ENCODE measurements around the gene RASGRP3.

Gene RASGRP3

GRCh38 chr2:33518929-33519328, 42.5 kb downstream of the RASGRP3 start:
- in situ Hi-C loops (cut with HindIII; ENCODE audit: low sequenced_read_pairs): no loop called here

GRCh38 chr2:33521791-33522281, 45.4 kb downstream of the RASGRP3 start:
- in situ Hi-C loops (cut with HindIII; ENCODE audit: low sequenced_read_pairs): no loop called here

DNA sequence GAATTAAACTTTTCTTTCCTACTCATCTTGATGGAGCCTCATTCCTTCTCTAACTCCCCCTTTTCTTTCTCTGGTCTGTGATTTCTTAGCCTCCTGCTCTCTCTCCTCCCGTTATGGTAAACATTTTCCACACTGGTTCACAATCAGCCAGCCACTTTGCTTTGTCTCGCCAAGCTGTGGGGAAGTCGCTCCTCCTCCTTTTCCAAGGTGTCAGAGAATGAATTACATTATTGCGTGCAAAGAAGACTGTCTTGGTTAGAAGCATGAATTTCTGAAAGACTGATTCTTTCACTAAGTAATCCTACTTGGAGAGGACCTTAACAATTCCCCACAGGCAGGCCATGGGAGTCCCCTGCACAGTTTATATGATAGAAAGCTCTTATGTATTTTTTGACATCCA, 46.1 kb downstream of the RASGRP3 start:
- in situ Hi-C loops (cut with HindIII; ENCODE audit: low sequenced_read_pairs): no loop called here

DNA sequence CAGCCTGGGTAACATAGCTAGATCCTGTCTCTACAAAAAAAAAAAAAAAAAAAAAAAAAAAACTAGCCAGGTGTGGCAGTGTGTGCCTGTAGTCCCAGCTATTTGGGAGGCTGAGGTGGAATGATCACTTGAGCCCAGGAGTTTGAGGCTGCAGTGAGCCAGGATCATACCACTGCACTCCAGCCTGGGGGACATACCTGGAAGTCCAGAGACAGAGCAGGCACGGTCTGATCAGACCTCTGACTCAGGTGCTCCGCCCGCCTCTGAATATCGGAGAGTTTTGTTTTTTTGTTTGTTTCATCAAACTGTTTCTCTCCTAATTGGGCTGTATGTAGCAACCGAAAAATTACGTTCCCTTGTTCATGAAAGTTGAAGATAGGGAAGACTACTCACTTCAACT, 49.2 kb downstream of the RASGRP3 start:
- in situ Hi-C loops (cut with HindIII; ENCODE audit: low sequenced_read_pairs): no loop called here

GRCh38 chr2:33526132-33526531, 49.7 kb downstream of the RASGRP3 start:
- in situ Hi-C loops (cut with HindIII; ENCODE audit: low sequenced_read_pairs): no loop called here

GRCh38 chr2:33526921-33527320, 50.5 kb downstream of the RASGRP3 start:
- in situ Hi-C loops (cut with HindIII; ENCODE audit: low sequenced_read_pairs): no loop called here

DNA sequence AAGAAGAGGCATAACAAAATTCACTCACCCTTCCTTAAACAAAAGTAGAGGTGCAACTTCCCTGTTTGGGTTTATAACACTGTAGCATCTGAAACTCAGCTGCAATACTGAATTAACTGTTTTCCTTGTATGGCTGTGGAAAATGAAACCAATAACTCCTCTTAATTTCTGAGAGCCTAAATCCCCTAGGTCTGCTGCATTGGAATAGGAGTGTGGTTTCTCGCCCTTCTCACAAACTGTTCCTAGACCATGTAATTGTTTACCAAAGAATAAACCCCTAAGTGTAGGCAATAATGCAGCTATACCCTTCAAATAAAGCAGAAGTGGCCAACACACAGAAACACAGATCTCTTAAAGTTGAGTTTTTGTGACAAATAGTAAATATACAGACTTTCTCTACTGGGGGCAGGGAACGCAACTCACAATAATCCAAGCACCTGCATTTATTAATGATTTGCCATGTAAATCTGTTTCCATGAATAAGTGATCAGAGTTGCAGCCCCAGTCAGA, 52.0 kb downstream of the RASGRP3 start:
- in situ Hi-C loops (cut with HindIII; ENCODE audit: low sequenced_read_pairs): no loop called here

DNA sequence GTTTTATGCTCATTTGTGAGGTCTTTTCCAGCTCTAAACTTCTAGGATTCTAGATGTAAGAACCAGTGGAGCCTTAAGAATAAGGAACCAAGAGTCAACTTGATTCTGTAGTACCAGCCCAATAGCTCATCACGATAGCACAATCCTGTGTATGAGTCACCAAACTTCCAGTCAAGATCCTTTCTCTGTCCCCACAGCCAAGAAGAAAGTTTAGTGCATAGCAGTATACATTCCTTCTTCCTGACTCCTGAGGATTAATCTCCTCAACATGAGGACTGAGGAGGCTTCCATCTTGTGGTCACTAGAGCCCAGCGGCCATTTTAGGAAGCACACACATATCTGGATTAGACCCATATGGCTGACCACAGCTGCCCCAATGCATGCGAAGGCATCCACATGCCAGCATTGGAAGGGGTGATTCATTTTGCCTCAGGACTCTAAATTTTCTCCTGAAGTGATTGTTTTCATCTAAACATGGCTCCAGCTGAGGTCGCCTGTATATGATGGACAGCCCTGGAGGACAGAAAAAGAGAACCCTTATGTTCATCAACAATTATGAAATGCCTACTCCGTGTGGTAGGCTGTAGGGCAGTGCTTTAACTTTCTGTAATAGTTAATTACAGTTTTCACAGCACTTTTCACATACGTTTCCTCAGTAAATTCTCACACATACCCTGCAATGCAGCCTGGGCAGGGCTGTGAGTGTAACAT, 53.5 kb downstream of the RASGRP3 start:
- in situ Hi-C loops (cut with HindIII; ENCODE audit: low sequenced_read_pairs): no loop called here

DNA sequence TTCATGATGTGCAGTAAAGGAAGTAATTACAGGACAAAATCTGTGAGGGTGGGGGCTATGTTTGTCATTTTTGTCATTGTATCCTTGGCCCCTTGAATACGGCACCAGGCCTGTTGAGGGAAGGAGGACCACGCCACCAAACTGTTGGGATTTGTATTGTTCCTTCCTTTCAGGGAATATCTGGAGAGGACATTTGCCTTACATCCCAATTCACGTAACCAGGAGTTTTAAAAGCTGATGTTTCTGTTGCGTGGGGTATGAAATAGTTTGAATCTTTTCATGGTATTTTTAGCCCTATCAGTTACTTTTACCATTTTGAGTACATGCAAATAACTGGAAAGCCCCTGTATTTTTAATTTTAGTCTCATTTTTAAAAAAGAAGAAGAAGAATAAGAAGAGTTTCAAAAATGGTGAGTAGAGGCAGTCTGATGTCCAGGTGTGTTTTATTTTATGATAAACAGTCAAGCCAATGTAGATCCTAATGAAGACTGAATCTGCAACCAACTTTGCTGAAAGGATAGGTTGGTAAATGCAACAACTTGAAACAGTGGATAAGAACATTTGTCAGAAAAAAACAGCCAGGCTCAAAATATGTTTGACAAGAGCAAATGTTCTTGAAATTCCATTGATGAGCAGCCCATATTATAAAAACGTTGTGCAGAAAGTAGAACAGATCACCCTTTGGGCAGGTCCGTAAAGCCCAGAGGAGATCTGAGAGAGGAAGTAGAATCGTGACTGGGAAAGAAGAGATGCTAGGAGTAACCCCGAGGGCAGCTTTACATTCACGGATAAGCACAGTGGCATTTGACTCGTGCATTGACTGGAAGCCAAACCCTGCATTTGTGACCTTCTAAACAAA, 54.5 kb downstream of the RASGRP3 start:
- in situ Hi-C loops (cut with HindIII; ENCODE audit: low sequenced_read_pairs): no loop called here

GRCh38 chr2:33531549-33532059, 55.2 kb downstream of the RASGRP3 start:
- in situ Hi-C loops (cut with HindIII; ENCODE audit: low sequenced_read_pairs): no loop called here

DNA sequence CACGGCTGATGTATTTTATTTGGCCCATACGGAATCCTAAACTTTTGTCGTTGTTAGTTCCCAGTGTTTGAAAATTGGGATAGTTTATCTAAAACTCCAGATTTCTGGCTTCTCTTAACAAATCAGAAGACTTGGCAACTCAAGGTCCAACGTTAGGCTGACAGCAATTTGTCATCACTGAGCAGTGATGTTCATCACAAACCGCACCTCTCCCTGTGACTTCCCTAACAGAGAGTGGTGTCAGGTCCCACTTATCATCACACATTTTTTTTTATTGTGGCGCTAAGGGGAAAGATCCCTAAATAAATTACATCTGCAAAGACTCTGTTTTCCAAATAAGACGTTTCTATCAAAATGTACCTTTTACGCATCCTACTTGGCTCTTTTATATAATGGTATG, 55.7 kb downstream of the RASGRP3 start:
- in situ Hi-C loops (cut with HindIII; ENCODE audit: low sequenced_read_pairs): no loop called here

DNA sequence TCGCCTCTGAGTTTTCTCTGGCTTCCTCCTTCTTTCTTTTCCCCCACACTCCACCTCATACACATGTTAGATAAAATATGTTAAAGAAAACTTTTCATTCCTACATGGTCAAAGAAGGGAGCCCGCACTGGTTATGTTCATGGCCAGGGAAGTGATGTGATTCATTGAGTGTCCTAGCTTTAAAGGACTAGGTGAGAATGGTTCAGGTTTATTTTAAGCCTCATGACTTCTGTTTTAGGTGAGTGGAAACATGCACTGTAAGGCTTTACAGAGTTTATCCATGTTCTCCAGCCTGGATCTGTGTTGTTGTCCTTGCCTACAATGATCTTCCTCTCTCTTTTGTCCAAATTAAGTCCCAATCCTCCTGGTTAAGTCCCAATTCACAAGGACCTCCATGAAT, 56.5 kb downstream of the RASGRP3 start:
- in situ Hi-C loops (cut with HindIII; ENCODE audit: low sequenced_read_pairs): no loop called here

GRCh38 chr2:33535421-33535820, 59.0 kb downstream of the RASGRP3 start:
- in situ Hi-C loops (cut with HindIII; ENCODE audit: low sequenced_read_pairs): no loop called here

DNA sequence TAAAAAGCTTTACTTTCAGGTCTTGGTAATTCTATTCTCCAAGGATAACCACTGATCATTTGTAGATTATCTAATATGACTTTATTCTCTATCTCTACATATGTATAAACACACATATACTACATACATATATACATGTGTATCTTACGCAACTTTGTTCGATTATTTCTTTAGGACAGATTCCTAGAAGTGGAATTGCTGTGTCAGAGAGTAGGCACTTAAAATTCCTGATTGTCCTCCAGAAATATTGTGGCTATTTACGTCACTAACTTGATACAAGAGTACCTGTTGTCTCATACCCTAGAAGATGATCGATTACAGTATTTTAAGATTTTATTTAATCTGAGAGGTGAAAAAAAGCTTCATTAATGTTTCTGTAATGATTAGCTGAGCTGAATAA, 64.8 kb downstream of the RASGRP3 start:
- in situ Hi-C loops (cut with HindIII; ENCODE audit: low sequenced_read_pairs): no loop called here

- in situ Hi-C loops (cut with HindIII; ENCODE audit: low sequenced_read_pairs): no loop called here
Measured at GRCh38 chr2:33550206-33550605, 73.8 kb downstream of the RASGRP3 start.

DNA sequence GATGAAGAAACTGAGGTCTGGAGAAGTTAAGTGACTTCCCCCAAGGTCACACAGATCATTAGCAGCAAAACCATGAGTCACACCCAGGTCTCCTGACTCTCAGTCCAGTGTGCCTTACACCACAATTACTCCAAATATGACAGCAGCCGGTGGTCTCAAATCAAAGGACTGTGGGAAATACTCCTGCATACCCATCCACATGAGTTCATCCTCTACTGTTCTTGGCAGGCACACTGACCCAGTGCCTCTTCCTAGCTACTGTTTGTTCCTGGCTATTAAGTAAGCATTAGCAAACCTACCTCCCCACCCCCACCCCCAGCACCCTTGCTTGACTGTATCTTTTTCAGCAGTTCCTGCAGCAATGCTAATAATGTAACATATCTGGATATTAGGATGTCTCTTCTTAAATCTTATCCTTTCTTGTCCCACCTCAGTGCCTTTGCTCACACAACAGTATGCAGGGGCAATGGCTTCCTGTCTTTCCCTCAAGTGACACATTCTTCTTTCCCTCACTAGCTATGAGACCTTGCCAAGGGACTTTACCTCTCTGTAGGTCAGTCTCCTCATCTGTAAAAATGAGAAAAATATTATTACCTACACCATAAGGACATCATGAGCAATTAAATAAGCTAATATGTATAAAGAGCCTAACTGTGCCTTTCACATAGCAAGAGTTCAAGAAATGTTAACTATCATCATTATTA, 76.5 kb downstream of the RASGRP3 start:
- in situ Hi-C loops (cut with HindIII; ENCODE audit: low sequenced_read_pairs): no loop called here

GRCh38 chr2:33555681-33556080, 79.2 kb downstream of the RASGRP3 start:
- in situ Hi-C loops (cut with HindIII; ENCODE audit: low sequenced_read_pairs): no loop called here

GRCh38 chr2:33559328-33559727, 82.9 kb downstream of the RASGRP3 start:
- in situ Hi-C loops (cut with HindIII; ENCODE audit: low sequenced_read_pairs): no loop called here

GRCh38 chr2:33560017-33560416, 83.6 kb downstream of the RASGRP3 start:
- in situ Hi-C loops (cut with HindIII; ENCODE audit: low sequenced_read_pairs): loop anchor here (10.0 kb wide), 1 partner anchor 145 kb away; no protein-coding TSS in a partner anchor

DNA sequence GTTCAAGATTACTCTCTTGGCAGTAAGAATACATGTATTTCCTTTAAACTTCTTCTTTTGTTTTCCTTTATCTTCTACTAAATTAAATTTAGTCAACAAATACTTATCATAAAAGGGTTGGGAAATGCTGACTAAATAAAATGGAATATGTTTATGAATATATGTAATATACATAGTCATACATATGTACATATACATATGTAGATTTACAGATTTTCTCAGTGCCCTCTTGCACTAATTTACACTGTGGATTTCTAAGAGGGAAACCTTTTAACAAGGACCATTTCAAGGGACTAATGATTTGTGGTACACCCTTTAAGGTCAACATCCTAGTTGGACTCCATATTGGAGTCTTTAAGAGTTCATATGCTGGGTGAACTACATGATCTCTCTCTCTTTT, 85.4 kb downstream of the RASGRP3 start:
- in situ Hi-C loops (cut with HindIII; ENCODE audit: low sequenced_read_pairs): loop anchor here (10.0 kb wide), 1 partner anchor 147 kb away; no protein-coding TSS in a partner anchor

DNA sequence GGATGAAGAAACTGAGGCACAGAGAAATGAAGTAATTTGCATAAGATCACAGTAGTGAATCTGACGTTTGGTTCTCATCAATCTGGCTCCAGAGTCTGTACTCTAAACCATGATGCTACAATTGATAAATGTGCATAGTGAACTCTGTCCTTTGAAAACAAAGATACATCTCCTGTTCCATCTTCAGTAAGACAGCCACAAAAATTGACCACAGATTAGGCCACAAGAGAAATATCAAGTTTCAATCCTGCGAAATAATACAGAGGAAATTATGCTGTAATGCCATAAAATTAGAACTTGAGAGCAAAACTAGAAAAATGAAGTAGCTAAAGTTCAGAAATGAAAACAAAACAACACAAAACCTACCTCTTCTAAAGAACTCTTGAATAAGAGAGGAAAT, 94.2 kb downstream of the RASGRP3 start:
- in situ Hi-C loops (cut with HindIII; ENCODE audit: low sequenced_read_pairs): no loop called here

Data from endothelial cell of hepatic sinusoid (primary cell).